Measurements from ENCODE around the gene TTC8.

GRCh38 chr14:88837495-88837894 lies 13.0 kb downstream of the TTC8 start:
- TF ChIP-seq CTCF (IDR thresholded peaks at IDR 0.05) (no peak), EP300 (IDR thresholded peaks at IDR 0.05) (no peak)
